ENCODE results near the gene OR11H6.
"Not testable (repeated sequence)": the region's sequence is repeated elsewhere in the genome, so short reads cannot be mapped to it uniquely, and the experiment has no call there.

Gene OR11H6, protein sequence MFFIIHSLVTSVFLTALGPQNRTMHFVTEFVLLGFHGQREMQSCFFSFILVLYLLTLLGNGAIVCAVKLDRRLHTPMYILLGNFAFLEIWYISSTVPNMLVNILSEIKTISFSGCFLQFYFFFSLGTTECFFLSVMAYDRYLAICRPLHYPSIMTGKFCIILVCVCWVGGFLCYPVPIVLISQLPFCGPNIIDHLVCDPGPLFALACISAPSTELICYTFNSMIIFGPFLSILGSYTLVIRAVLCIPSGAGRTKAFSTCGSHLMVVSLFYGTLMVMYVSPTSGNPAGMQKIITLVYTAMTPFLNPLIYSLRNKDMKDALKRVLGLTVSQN

DNA sequence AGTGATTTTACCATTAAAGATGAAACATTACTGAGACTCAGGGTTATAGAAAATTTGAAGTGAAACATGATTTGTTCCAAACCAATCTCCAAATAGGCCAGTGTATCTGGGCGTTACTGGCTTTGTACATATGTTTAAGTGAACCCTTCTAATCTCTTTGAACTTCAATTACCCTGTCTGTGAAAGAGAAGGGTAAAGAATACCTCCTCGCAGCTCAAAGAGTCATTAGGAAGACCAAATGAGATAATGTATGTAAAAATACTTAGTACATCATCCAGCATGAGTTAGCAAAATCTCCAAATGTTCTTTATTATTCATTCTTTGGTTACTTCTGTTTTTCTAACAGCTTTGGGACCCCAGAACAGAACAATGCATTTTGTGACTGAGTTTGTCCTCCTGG is at the start of gene OR11H6:
OR11H6 (plus strand) TSS at position 301 of the 400 bp plus-strand sequence; CDS start at position 301, 0 bp downstream.
- ATAC-seq (no peak), DNase-seq (no peak)
- Mint-ChIP-seq H3K4me3 (no peak within 1 kb of the TSS), H3K9me3 (no peaks in the 10 kb centered on the region), H3K27me3 (peaks cover 10% of the 10 kb centered on the region), H3K4me1 (no peaks in the 10 kb centered on the region), H3K36me3 (ENCODE audit: low read depth) (no peaks in the 10 kb centered on the region), H3K27ac (no peak within 1 kb of the TSS)

DNA sequence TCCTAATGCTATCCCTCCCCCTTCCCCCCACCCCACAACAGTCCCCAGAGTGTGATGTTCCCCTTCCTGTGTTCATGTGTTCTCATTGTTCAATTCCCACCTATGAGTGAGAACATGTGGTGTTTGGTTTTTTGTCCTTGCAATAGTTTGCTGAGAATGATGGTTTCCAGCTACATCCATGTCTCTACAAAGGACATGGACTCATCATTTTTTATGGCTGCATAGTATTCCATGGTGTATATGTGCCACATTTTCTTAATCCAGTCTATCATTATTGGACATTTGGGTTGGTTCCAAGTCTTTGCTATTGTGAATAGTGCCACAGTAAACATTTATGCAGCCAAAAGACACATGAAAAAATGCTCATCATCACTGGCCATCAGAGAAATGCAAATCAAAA is 49.3 kb upstream of the OR11H6 start:
- H3K27ac Mint-ChIP-seq; H3K4me1 Mint-ChIP-seq; H3K9me3 Mint-ChIP-seq; H3K27me3 Mint-ChIP-seq; DNase-seq; H3K4me3 Mint-ChIP-seq; H3K36me3 Mint-ChIP-seq (ENCODE audit: low read depth); ATAC-seq: not testable (repeated sequence)

DNA sequence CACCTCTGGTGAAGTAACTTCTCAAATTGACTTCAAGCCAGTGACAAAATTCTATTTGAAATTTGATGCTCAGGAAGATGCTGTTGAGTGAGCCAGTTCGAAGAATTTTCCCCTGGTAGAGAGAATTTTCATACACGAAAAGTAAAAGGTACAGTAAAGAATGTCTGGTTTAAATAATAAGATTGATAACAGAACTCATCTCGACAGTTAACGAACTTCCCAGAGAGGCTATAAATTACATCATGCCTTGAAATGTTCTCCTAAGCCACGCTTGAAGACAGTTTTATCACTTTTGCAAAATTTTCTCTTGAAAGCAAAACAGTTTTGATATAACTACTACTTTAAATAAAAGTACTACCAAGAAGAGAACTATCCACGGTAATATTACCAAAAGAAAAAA is 47.2 kb upstream of the OR11H6 start:
- H3K27ac Mint-ChIP-seq: no peak overlapping the region
- H3K4me1 Mint-ChIP-seq: no peaks in the 10 kb centered on the region
- peaks cover 7% of the 10 kb centered on the region for H3K27me3 Mint-ChIP-seq
- H3K9me3 Mint-ChIP-seq: no peaks in the 10 kb centered on the region
- ATAC-seq (no peak), DNase-seq (no peak)
- H3K4me3 Mint-ChIP-seq: no peak overlapping the region
- no peaks in the 10 kb centered on the region for H3K36me3 Mint-ChIP-seq (ENCODE audit: low read depth)

DNA sequence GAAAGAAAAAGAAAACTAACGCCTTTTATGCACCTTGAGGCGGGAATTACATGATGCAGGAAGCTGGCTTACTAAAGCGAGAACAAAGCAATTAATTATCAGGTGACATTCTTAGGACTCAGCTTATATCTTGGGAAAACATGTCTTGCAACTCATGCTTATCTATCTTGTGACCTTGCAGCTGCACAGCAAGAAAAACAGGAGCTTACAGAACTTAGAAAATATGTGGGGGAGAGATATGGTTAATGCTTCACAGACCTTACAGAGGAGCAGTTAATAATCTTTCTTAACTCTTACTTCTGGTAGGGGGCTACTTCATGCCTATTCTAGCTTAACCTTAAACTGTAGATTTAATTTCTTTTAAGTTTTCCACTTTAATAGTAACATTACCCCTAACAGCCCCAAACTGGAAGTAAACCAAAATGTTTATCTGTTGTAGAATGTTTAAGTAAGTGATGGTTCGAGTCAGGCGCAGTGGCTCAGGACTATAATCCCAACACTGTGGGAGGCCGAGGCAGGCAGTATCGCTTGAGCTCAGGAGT is 46.0 kb upstream of the OR11H6 start:
- no peaks in the 10 kb centered on the region for H3K9me3 Mint-ChIP-seq
- H3K4me1 Mint-ChIP-seq: no peaks in the 10 kb centered on the region
- no peak overlapping the region for H3K4me3 Mint-ChIP-seq
- H3K27ac Mint-ChIP-seq: no peak overlapping the region
- peaks cover 9% of the 10 kb centered on the region for H3K27me3 Mint-ChIP-seq
- DNase-seq: no peak
- ATAC-seq: no peak
- no peaks in the 10 kb centered on the region for H3K36me3 Mint-ChIP-seq (ENCODE audit: low read depth)

DNA sequence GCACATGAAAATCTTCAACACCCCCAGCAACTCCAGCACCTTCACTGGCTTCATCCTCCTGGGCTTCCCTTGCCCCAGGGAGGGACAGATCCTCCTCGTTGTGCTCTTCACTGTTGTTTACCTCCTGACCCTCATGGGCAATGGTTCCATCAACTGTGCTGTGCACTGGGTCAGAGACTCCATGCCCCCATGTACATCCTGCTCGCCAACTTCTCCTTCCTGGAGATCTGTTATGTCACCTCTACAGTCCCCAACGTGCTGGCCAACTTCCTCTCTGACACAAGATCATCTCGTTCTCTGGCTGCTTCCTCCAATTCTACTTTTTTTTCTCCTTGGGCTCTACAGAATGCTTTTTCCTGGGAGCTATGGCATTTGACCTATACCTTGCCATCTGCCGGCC is 44.3 kb upstream of the OR11H6 start:
- no peak overlapping the region for H3K4me3 Mint-ChIP-seq
- H3K9me3 Mint-ChIP-seq: no peaks in the 10 kb centered on the region
- DNase-seq (no peak), ATAC-seq (no peak)
- H3K27me3 Mint-ChIP-seq: peaks cover 9% of the 10 kb centered on the region
- H3K27ac Mint-ChIP-seq: no peak overlapping the region
- H3K4me1 Mint-ChIP-seq: no peaks in the 10 kb centered on the region
- H3K36me3 Mint-ChIP-seq (ENCODE audit: low read depth): no peaks in the 10 kb centered on the region

DNA sequence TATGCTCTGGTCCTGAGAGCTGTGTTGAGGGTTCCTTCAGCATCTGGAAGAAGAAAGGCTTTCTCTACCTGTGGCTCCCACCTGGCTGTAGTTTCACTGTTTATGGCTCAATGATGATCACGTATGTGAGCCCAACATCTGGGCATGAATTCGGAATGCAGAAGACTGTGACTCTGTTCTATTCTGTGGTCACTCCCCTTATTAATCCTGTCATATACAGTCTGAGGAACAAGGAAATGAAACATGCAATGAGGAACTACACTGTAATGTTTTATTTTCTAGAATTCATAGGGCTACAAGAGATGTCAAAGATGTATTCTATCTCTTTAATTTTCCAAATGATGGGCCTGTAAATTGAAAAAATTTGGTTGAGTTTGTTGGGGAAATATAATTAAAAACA is 43.6 kb upstream of the OR11H6 start:
- no peak for ATAC-seq
- no peak for DNase-seq
- Mint-ChIP-seq H3K4me1 (no peaks in the 10 kb centered on the region), H3K27me3 (peaks cover 9% of the 10 kb centered on the region), H3K4me3 (no peak overlapping the region), H3K27ac (no peak overlapping the region), H3K9me3 (no peaks in the 10 kb centered on the region), H3K36me3 (ENCODE audit: low read depth) (no peaks in the 10 kb centered on the region)

DNA sequence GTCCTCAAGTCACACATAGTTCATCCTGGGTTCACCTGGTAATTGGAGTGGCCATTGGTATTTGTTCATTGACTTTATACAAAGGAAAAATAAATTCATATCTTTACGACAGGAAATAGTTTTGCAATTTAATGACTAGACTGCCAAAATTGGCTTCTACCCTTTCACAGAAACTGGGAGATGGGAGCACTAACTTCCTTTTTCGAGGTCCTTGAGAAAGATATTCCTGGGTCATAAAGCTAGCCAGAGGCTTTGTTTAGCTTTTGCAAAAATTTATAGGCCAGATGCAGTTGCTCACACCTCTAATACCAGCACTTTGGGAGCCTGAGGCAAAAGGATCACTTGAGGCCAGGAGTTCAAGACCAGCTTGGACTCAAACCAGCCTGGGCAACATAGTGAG is 43.0 kb upstream of the OR11H6 start:
- Mint-ChIP-seq H3K36me3 (ENCODE audit: low read depth) (no peaks in the 10 kb centered on the region), H3K27me3 (peaks cover 11% of the 10 kb centered on the region), H3K27ac (no peak overlapping the region), H3K9me3 (no peaks in the 10 kb centered on the region), H3K4me3 (no peak overlapping the region), H3K4me1 (no peaks in the 10 kb centered on the region)
- ATAC-seq (no peak), DNase-seq (no peak)

DNA sequence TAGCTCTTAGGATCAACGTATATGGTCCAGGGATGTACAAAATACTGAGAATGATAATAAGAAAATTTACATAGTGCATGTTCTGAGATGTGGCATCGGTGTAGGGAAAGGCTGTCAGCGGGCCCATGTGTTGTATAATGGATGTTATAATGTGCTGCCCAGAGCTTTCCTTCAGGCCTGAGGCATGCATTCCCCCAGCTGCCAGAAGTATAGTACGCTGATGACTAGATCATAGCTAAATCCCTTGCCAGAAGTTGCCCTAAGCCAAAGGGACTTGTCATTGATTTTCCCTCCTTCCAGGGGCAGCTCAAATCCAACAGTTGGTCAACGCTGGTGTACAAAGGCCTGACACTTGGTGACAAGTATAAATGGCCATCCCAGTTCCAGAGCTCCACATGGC is 39.3 kb upstream of the OR11H6 start:
- Mint-ChIP-seq H3K27me3 (peaks cover 14% of the 10 kb centered on the region), H3K4me1 (no peaks in the 10 kb centered on the region), H3K36me3 (ENCODE audit: low read depth) (no peaks in the 10 kb centered on the region), H3K9me3 (no peaks in the 10 kb centered on the region), H3K4me3 (no peak overlapping the region), H3K27ac (no peak overlapping the region)
- ATAC-seq (no peak), DNase-seq (no peak)

DNA sequence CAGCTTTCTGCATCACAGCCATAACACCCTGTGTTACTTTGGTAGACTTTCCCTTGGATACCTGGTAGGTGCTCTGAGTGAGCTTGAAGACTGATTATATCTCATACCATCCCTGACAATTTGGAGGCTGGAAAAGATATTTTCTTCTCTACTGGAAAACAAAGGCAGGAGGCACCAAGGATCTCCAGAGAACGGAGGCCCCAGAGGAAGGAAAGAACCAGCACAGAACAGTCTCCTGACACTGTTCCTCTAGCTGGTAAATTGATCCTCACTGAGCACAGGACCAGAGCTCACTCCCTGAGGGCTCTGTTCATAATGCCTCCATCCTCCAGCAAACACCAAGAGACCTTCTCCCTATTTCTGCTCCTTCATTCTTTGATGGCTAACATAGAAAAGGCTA is 32.9 kb upstream of the OR11H6 start, which contains the start of gene OR11G2:
OR11G2 (plus strand) TSS at position 301 of the 400 bp plus-strand sequence. CDS start 6,542 bp downstream, outside the sequence.
- no peak for ATAC-seq
- Mint-ChIP-seq H3K9me3 (no peaks in the 10 kb centered on the region), H3K27ac (no peak within 1 kb of the TSS)

DNA sequence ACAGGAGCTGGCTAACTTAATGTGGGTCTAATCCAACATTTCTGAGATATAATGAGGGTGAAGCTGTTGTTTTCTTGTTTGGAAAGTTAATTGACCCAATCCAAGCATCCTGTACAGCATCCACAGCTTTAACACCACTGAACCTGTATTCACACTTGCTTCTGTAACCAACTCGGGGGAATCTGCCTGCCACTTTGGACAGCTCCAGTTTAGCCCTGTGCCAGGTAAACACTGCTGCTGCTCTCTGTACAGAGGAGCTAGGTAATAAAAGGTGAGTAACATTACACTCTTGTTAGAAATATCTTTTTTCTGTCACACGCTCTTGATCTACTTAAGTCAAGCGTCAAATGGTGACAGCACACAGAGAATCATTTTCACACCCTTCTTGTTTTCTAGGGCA is 32.1 kb upstream of the OR11H6 start:
- Mint-ChIP-seq H3K27me3 (peaks cover 9% of the 10 kb centered on the region), H3K27ac (no peak overlapping the region), H3K36me3 (ENCODE audit: low read depth) (no peaks in the 10 kb centered on the region), H3K4me1 (no peaks in the 10 kb centered on the region), H3K4me3 (no peak overlapping the region), H3K9me3 (no peaks in the 10 kb centered on the region)
- no peak for ATAC-seq
- DNase-seq: no peak

More for the DNA sequence above, 32.9 kb upstream of the OR11H6 start, which contains the start of gene OR11G2:
- Mint-ChIP-seq H3K4me3 (no peak within 1 kb of the TSS), H3K36me3 (ENCODE audit: low read depth) (no peaks in the 10 kb centered on the region), H3K27me3 (peaks cover 9% of the 10 kb centered on the region), H3K4me1 (no peaks in the 10 kb centered on the region)
- no peak for DNase-seq

DNA sequence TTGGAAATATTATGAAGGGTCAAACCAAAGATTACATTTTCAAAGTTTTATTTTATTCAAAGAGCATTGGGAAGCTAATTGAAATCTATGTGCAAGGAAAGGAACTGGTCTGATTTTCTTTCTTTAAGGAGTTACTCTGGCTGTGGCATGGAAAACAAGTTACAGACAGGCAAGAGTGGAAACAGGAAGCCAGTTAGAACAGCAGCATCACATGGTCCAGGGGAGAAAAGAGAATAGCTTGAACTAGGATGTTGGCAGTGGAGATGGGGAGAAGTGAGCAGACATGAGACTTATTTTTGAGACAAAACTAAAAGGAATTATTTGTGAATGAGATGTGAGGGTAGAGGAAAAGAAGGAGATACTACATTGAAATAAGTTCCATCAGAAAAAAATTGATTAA is 29.4 kb upstream of the OR11H6 start:
- H3K36me3 Mint-ChIP-seq (ENCODE audit: low read depth): no peaks in the 10 kb centered on the region
- no peak for ATAC-seq
- no peaks in the 10 kb centered on the region for H3K4me1 Mint-ChIP-seq
- H3K9me3 Mint-ChIP-seq: no peaks in the 10 kb centered on the region
- no peak overlapping the region for H3K4me3 Mint-ChIP-seq
- H3K27ac Mint-ChIP-seq: no peak overlapping the region
- H3K27me3 Mint-ChIP-seq: peaks cover 11% of the 10 kb centered on the region
- DNase-seq: no peak

DNA sequence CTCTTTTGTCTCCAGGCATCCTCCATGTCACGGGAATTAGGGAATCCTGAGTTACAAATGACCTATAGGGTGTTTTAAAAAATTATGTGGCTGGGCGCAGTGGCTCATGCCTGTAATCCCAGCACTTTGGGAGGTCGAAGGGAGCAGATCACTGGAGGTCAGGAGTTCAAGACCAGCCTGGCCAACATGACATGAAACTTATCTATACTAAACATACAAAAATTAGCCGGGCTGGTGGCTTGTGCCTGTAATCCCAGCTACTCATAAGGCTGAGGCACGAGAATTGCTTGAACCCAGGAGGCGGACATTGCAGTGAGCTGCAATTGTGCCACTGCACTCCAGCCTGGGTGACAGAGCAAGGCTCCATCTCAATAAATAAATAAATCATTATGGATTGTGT is 28.3 kb upstream of the OR11H6 start:
- peaks cover 11% of the 10 kb centered on the region for H3K27me3 Mint-ChIP-seq
- not testable (repeated sequence) for ATAC-seq; H3K9me3 Mint-ChIP-seq; H3K4me1 Mint-ChIP-seq; H3K36me3 Mint-ChIP-seq (ENCODE audit: low read depth); DNase-seq; H3K4me3 Mint-ChIP-seq; H3K27ac Mint-ChIP-seq

DNA sequence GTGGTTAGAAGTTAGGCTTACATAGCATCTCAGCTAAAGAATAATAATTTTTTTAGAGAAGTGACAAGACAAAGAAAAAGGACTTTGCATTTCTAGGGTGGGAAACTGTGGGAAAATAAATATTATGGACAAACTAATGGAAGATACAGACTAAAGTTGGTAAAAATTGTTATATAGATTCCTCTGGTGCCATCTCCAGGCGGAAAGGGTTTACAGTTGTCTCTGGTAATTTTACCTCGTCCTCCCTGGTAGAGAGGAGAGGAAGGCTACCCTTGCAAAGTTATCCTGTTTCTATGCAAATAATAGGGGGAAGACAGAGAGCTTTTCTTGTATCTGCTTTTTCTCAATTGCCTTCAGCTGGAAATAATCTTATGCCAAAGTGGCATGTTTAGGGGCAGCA is 27.6 kb upstream of the OR11H6 start:
- Mint-ChIP-seq H3K27ac (no peak overlapping the region), H3K36me3 (ENCODE audit: low read depth) (no peaks in the 10 kb centered on the region), H3K9me3 (no peaks in the 10 kb centered on the region), H3K4me1 (no peaks in the 10 kb centered on the region), H3K4me3 (no peak overlapping the region), H3K27me3 (peaks cover 11% of the 10 kb centered on the region)
- no peak for DNase-seq
- ATAC-seq: no peak

DNA sequence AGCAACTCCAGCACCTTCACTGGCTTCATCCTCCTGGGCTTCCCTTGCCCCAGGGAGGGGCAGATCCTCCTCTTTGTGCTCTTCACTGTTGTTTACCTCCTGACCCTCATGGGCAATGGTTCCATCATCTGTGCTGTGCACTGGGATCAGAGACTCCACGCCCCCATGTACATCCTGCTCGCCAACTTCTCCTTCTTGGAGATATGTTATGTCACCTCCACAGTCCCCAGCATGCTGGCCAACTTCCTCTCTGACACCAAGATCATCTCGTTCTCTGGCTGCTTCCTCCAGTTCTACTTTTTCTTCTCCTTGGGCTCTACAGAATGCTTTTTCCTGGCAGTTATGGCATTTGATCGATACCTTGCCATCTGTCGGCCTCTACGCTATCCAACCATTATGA is 26.1 kb upstream of the OR11H6 start:
- ATAC-seq (no peak), DNase-seq (no peak)
- Mint-ChIP-seq H3K27ac (no peak overlapping the region), H3K27me3 (peaks cover 14% of the 10 kb centered on the region), H3K4me3 (no peak overlapping the region), H3K4me1 (no peaks in the 10 kb centered on the region), H3K36me3 (ENCODE audit: low read depth) (no peaks in the 10 kb centered on the region), H3K9me3 (no peaks in the 10 kb centered on the region)

DNA sequence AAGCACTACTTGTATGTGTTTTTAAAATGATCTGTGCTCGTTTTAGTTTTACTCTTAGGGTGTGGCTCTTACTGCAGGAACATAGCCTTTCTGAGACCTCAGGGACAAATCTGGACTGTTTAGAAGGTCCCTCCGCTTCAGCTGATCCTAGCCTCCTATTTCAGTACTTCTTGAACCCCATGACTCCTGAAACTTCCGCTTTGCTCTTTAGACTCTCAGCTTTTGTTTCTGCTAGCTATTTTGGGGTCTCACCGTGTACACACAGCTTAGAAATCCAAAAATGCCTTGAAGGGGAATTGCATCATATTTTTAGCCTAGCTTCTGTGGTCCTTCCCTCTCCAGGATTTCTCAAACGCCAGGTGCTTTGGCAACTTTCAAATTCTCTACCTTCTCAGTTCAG is 24.5 kb upstream of the OR11H6 start:
- Mint-ChIP-seq H3K9me3 (no peaks in the 10 kb centered on the region), H3K27ac (no peak overlapping the region), H3K27me3 (peaks cover 17% of the 10 kb centered on the region), H3K36me3 (ENCODE audit: low read depth) (no peaks in the 10 kb centered on the region), H3K4me1 (no peaks in the 10 kb centered on the region), H3K4me3 (no peak overlapping the region)
- DNase-seq (no peak), ATAC-seq (no peak)

All from activated naive CD8-positive, alpha-beta T cell treated with anti-CD3 and anti-CD28 coated beads, Interleukin-2, amount 50 U/mL, for 24 hours (primary cell).